HepG2 (cell line): ENCODE data around the gene CADM4. TPM values are rescaled to one million over a fixed set of nuclear protein-coding genes. Genes with fewer than 3 reads are reported as not detected.

Experiments used
- ATF1 ChIP-seq: IDR thresholded peaks from 2 replicates; pipeline ENCODE4 v1.6.1; 2016; ENCODE audit warnings: mild to moderate bottlenecking, control low read depth
- CBX1 ChIP-seq: IDR thresholded peaks from one replicate; pipeline ENCODE4 v1.6.1; 2016; ENCODE audit warnings: antibody characterized with exemption, low read depth
- EEA1 ChIP-seq: sonication (generic); formaldehyde crosslinking; IDR thresholded peaks from 2 replicates; pipeline ENCODE4 v1.5.1; 2020; ENCODE audit warnings: mild to moderate bottlenecking, missing genetic modification reagents, borderline replicate concordance
- ELF3 ChIP-seq: IDR thresholded peaks from 2 replicates; pipeline ENCODE4 v1.6.1; 2016; ENCODE audit warnings: missing genetic modification reagents, missing compliant biosample characterization
- ELF4 ChIP-seq: sonication (generic); formaldehyde crosslinking; IDR thresholded peaks from 2 replicates; pipeline ENCODE4 v1.5.0; 2020; ENCODE audit warnings: missing genetic modification reagents, mild to moderate bottlenecking, moderate library complexity, borderline replicate concordance
- EZH2 ChIP-seq: conservative IDR thresholded peaks from 2 replicates; pipeline ENCODE4 v1.6.1; 2012; ENCODE audit warnings: mild to moderate bottlenecking, low read depth, low read length, moderate library complexity
- FOXO1 ChIP-seq: sonication (generic); formaldehyde crosslinking; IDR thresholded peaks from 2 replicates; pipeline ENCODE4 v1.4.0; 2020; ENCODE audit warnings: missing genetic modification reagents
- KIAA2018 ChIP-seq: sonication (generic); formaldehyde crosslinking; IDR thresholded peaks from 2 replicates; pipeline ENCODE4 v1.5.0; 2020; ENCODE audit warnings: mild to moderate bottlenecking, missing genetic modification reagents, borderline replicate concordance
- MTF2 ChIP-seq: sonication (generic); formaldehyde crosslinking; IDR thresholded peaks from 2 replicates; pipeline ENCODE4 v1.5.0; 2020; ENCODE audit warnings: missing genetic modification reagents, borderline replicate concordance
- YEATS4 ChIP-seq: sonication (generic); formaldehyde crosslinking; IDR thresholded peaks from 2 replicates; pipeline ENCODE4 v1.4.0; 2020; ENCODE audit warnings: missing genetic modification reagents, borderline replicate concordance
- ZNF10 ChIP-seq: sonication (generic); formaldehyde crosslinking; IDR thresholded peaks from 2 replicates; pipeline ENCODE4 v1.4.0; 2020; ENCODE audit warnings: mild to moderate bottlenecking, low read depth, missing genetic modification reagents, borderline replicate concordance
- polyA plus RNA-seq, 8 experiments: library from polyadenylated mRNA; depleted of rRNA in 3 of 8; stranded (reverse) in 7 of 8; unstranded in 1 of 8; fragments of >200 nt; fragmentation: Illumina TruSeq in 4 of 8; extraction: Trizol in 4 of 8; gene quantifications; 2 replicates each; pipeline versions ENCODE4 v1.2.1 to v1.2.3, GENCODE V29; 2011 to 2016; ENCODE audit warnings: low read depth in 4 of 8, missing spikeins in 1 of 8, mixed read lengths in 1 of 8; ENCODE audit not compliant: insufficient read depth in 1 of 8
- total RNA-seq, 5 experiments: library from RNA; depleted of rRNA; stranded (reverse); fragments of >200 nt; fragmentation: Illumina TruSeq; extraction: Trizol; gene quantifications; 2 replicates each; pipeline ENCODE4 v1.2.3, GENCODE V29; 2016; ENCODE audit warnings: low read depth in 1 of 5
- TF ChIP-seq, protein P1 (sequence below): sonication (generic); formaldehyde crosslinking; IDR thresholded peaks from 2 replicates; pipeline ENCODE4 v1.5.0; 2020; ENCODE audit warnings: missing genetic modification reagents
- TF ChIP-seq, protein P2 (sequence below): sonication (generic); formaldehyde crosslinking; IDR thresholded peaks from 2 replicates; pipeline ENCODE4 v1.5.1; 2020; ENCODE audit warnings: missing genetic modification reagents, mild to moderate bottlenecking, borderline replicate concordance

CADM4 gene
- total and polyA plus RNA-seq, 2 of the 13 experiments (the other 11 are each of a cell fraction or from before 2014, with no cell fraction given): 8.5 to 16.0 TPM

DNA sequence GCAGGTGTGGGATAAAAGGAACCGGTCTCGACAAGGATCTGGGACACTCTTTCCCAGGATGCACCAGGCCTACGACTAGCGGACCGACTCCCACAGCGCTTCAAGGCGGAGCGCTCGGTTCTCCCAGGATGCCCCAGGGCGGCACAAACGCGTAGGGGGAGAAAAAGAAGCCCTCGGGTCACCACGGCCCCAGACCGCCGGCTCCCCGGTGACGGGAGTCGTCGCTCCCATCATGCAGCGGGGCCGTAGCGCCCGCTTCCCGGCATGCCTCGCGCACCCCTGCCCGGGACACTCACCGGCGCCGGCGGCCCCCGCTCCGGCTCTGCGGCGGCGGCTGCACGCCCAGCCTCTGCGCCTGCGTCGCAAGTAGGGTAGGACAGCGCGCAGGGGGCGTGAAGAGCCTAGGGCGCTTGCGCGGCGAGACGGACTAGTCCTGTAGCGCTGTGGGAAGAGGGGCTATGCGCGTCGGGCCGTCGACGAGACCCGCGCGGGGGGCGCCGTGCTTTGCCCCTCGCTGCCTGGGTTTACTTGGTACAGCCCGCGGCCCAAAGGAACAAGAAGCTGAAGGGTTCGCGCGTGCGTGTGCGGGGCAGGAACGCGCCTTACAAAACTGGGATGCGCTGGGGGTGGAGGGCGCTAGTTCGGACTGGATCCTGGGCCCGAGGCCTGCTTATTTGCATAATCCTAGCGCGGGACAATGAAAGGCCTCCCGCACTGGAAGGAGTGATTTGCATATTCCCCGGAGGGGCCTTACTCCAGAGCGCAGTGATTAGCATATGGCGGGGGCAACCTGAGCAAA lies 20.2 kb downstream of the CADM4 start, which contains the start of gene ZNF428 (continued):
- TF ChIP-seq ELF3 (no peak), YEATS4 (CRISPR knock-in tag) (peak; percentile 88), CBX1 (no peak), ZNF10 (CRISPR knock-in tag) (0 out of 2 replicates have a peak, but pooled peaks have one; percentile 85), FOXO1 (CRISPR knock-in tag) (peak; percentile 55; the same call in 1 of the 2 replicates), ATF1 (no peak), KIAA2018 (no peak), MTF2 (CRISPR knock-in tag) (no peak), EZH2 (no peak), EEA1 (CRISPR knock-in tag) (0 out of 2 replicates have a peak, but pooled peaks have one; percentile 29), ELF4 (CRISPR knock-in tag) (no peak)
- TF ChIP-seq, protein P1, sequence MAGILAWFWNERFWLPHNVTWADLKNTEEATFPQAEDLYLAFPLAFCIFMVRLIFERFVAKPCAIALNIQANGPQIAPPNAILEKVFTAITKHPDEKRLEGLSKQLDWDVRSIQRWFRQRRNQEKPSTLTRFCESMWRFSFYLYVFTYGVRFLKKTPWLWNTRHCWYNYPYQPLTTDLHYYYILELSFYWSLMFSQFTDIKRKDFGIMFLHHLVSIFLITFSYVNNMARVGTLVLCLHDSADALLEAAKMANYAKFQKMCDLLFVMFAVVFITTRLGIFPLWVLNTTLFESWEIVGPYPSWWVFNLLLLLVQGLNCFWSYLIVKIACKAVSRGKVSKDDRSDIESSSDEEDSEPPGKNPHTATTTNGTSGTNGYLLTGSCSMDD: no peak; the same call in 1 of the 2 replicates
- TF ChIP-seq, protein P2, sequence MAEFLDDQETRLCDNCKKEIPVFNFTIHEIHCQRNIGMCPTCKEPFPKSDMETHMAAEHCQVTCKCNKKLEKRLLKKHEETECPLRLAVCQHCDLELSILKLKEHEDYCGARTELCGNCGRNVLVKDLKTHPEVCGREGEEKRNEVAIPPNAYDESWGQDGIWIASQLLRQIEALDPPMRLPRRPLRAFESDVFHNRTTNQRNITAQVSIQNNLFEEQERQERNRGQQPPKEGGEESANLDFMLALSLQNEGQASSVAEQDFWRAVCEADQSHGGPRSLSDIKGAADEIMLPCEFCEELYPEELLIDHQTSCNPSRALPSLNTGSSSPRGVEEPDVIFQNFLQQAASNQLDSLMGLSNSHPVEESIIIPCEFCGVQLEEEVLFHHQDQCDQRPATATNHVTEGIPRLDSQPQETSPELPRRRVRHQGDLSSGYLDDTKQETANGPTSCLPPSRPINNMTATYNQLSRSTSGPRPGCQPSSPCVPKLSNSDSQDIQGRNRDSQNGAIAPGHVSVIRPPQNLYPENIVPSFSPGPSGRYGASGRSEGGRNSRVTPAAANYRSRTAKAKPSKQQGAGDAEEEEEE (CRISPR knock-in tag): 0 out of 2 replicates have a peak, but pooled peaks have one; percentile 28
